HG02623 (cell line): ENCODE data around the gene CADM2.

Source experiments
- ATAC-seq: cut with Tn5 transposase; IDR thresholded peaks from one replicate; pipeline ENCODE4 v1.9.1; 2021; ENCODE audit warnings: moderate library complexity; ENCODE audit not compliant: unreplicated experiment

Gene CADM2

DNA sequence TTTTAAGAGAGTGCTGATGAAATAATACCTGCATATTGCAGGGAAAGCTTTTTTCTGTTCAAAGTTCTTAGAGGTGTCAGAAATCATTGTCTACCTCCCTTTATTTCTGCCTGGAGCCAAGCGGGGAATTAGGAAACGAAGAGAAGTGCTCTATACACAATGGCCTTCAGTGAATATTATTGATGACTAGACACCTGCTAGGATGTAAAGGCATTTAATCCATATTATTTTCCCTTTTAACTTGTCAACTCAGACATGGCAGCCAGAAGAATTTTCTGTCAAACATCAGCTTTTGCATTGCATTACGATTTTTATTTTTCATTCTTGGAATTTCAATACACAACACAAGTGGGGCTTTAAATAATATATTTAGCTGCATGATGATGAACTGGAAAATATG lies 24.7 kb downstream of the CADM2 start:
- no peak for ATAC-seq

DNA sequence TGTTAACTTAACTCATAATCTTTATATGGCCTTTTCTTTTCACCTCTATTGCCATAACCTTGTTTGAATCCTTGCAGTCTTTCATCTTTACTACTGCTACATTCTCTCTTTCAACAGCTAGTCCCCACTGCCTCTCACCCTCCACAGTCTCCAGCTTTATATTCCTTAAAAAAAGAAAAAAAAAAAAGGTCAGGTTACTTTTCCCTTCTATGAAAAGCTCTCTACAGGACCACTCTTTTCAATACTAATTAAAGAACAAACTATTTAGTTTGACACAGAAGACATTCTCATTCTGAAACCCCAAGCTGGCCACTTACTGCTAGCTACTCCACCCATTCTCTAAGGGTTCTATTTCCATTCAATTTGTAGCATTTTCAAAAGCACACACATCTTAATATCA lies 25.6 kb downstream of the CADM2 start:
- no peak for ATAC-seq

GRCh38 chr3:84985795-84986194 lies 27.0 kb downstream of the CADM2 start:
- no peak for ATAC-seq

DNA sequence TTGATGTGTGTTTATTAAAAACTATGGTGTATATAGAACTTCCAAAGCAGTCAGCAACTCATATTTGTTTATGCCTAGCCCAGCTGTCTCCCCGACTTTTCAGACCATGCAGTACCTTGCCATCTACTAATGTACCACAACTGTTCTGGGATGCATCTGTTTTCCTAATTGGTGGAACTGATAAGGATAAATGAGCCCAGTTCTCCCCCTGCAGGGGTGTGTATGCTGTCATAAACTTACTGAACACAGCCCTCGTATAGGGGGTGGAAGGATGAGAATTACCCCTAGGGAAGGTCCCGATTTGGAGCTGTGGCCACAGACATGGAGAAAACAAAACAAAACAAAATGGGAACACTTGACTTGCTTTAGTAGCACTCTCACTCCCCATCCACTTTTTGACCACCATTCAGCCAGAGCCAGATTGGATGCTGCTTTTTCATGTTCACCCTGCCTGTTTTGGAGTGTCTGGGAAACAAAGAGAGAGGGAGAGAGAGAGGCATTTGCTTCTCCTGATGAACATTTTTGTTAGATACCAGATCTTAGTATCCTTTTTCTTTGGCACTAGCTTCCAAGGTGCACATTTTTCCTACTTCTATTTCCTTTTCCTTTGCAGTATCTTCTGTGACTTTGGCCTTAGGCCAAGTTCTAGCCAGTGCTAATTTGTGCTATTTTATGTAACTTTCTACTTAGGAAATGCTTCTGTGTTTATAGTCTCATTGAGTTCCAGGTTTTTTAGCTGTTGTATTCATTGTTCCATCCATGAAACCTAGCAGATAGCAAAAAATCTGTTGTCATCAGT lies 29.1 kb downstream of the CADM2 start:
- ATAC-seq: no peak

DNA sequence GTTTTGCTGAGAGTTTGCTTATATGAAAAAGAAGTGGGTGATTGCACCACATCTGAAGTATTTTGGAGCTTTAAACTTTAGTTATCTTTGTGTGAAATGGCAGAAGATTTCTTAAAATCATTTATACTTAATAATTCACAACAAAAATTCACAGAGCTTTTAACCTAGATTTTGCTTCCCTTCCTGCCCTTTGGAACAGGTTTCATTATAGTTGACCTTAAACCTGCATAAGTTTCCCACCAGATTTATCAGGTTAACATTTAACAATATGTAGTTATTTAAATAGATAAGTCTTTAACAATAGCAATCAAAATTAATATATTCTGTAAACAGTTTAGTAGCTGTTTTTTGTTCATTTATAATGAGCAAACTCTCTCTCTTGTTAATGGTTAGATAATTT lies 30.3 kb downstream of the CADM2 start:
- no peak for ATAC-seq

DNA sequence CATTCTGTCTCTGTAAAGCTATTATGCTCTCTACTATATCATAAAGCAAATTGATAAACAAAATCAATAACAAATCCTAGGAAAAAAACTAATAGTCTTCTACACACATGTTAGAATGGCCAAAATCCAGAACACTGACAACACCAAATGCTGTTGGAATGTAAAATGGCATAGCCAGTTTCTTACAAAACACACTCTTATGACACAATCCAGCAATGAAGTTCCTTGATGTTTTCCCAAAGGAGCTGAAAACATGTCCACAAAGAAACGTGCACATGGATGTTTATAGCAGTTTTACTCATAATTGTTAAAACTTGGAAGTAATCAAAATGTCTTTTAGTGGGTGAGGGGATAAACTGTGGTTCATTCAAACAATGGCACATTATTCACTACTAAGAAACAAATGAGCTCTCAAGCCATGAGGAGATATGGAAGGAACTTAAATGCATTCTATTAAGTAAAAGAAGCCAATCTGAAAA lies 32.7 kb downstream of the CADM2 start:
- no peak for ATAC-seq

- no peak for ATAC-seq
These were observed 35.2 kb downstream of the CADM2 start for GRCh38 chr3:84993956-84994355.

DNA sequence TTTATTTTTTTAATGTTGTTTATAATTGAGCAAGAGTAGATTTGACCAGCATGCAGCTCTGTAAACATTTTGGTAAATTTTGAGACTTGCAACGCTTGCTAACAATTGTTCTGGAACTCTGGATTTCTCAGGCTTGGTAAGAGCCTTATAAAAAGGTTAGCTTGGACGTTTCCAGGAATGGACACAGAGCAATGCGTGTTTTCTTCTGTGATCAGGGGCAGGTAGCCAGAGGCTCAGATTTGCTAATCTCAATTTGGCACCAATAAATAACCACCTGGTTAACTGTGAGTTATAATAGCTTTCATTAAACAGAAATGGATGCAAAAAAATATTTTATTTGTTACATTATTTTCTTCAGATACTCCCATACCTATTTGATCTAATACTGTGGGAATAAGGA lies 39.8 kb downstream of the CADM2 start:
- no peak for ATAC-seq

GRCh38 chr3:85003479-85003878 lies 44.7 kb downstream of the CADM2 start:
- no peak for ATAC-seq

- ATAC-seq: no peak
These were observed 45.4 kb downstream of the CADM2 start for GRCh38 chr3:85004147-85004546.

DNA sequence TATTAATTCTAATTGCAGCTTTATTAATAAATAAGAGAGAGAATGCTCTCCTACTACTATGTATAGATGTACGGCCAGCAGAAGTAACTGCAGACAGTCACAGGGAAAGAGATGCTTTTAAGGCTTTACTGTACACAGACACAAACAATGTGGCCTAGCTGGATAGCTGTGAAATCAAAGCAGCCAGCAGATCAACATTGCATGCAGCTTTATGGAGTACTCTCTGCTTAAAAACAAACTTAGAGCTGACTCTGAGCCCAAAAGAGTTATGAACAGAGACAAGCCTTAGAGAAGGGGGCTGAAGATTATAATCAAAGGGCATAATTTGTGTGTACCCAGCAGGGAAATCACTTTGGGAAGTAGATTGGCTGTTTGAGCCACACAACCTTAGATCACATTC lies 47.2 kb downstream of the CADM2 start:
- ATAC-seq: no peak

- no peak for ATAC-seq
These were observed 48.7 kb downstream of the CADM2 start for GRCh38 chr3:85007195-85008094.

DNA sequence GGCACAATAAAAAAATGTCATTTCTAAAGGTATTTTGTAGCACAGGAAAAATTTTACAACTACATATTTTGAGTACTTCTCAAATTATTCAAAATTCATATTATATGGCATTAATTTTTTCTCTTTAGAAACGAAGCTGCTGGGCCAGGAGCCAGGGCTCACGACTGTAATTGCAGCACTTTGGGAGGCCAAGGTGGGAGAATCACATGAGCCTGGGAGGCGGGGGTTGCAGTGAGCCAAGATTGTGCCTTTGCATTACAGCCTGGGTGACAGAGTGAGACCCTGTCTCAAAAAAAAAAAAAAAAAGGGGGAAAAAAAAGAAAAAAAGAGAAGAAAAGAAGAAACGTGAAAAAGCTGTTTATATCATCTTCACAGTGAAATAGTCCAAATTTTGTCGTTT lies 62.0 kb downstream of the CADM2 start:
- ATAC-seq: no peak

GRCh38 chr3:85030052-85030451 lies 71.3 kb downstream of the CADM2 start:
- no peak for ATAC-seq

- no peak for ATAC-seq
These were observed 78.4 kb downstream of the CADM2 start for GRCh38 chr3:85037203-85037602.

GRCh38 chr3:85041001-85041400 lies 82.2 kb downstream of the CADM2 start:
- ATAC-seq: no peak

DNA sequence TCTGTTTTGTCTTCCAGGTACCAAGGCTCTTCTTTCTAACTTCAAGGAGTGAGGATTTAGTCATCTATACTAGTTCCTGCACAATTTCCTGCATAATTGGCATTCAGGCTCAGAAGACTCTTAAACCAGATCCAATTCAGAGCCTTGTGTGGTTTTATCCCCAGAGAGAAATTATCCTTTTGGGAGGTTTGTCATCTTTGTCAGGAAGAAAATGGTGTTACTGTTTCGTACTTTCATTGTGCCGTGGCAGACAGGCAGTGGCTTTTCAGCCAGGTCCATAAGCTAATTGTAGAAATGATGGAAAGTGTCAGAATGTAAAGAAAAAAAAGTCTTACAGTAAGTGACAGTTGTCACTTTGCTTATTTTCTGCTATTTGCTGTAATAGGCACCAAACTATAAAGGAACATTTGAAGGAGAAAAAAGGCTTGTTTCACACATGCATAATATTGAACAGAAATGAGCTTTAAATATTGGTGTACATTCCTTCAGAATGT lies 82.8 kb downstream of the CADM2 start:
- no peak for ATAC-seq

DNA sequence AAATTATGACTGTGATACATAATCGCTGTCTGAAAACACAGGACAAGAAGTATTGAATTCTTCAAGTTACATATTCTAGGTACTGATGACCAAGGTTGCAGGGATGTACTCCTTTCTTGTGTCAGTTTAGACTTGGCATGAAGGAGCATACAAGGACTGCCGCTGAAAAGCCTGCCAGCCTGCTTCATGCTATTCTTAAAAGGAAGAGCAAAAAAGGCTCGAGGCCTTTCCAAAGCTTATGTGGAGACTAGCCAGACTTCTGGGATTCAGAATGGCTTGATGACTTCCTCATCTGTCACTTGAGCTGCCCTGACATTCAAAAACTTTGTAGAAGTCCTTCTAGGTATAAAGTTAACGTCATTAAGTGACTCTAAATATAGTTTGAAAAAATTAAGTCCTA lies 92.0 kb downstream of the CADM2 start:
- ATAC-seq: no peak

DNA sequence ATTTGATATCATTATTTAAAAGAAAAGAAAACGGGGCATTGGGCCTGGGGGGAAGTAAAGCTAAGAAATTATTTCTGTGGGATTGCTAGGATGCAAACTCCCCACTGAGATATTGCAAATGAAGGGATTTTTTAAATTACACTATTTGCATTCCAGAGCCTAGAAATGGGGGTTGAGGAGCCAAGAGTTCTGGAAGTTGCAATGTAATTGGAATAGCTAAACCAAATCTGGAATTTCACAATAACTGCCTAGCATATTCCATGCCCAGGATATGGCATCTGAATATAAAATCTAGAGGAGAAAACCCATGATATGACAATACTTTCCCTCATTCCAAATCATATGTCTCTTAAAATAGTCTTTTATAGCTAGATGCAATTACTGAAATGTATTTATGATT lies 93.0 kb downstream of the CADM2 start:
- no peak for ATAC-seq

GRCh38 chr3:85053626-85054025 lies 94.8 kb downstream of the CADM2 start:
- ATAC-seq: no peak

- no peak for ATAC-seq
These were observed 95.8 kb downstream of the CADM2 start for GRCh38 chr3:85054579-85054978.

GRCh38 chr3:85068911-85069310 lies 110.1 kb downstream of the CADM2 start:
- ATAC-seq: no peak
